Measurements from ENCODE around the gene APOA5. TPM values are rescaled to one million over a fixed set of nuclear protein-coding genes. Genes with fewer than 3 reads are reported as not detected.

The APOA5 gene
- not detected for total RNA-seq

DNA sequence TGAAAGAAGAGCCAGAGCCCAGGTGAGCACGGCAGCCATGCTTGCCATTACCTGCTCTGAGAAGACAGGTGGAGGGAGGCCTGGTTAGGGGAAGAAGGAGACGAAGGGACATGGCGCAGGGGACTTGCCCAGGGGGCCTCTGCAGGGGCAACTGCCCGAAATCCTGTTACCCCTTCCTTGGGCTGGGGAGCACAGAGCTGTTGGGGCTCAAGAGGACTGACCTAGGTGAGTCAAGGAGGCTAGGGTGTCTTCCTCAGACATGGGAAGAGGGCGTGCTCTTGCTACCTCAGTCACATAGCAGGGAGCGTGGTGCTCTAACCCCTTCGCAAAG, at the start of gene APOA5:
Gene APOA5, minus strand, starts transcription at position 67 of the 331 bp plus-strand sequence. Its CDS starts 19 bp downstream, at position 48.
- TF ChIP-seq, protein P1, sequence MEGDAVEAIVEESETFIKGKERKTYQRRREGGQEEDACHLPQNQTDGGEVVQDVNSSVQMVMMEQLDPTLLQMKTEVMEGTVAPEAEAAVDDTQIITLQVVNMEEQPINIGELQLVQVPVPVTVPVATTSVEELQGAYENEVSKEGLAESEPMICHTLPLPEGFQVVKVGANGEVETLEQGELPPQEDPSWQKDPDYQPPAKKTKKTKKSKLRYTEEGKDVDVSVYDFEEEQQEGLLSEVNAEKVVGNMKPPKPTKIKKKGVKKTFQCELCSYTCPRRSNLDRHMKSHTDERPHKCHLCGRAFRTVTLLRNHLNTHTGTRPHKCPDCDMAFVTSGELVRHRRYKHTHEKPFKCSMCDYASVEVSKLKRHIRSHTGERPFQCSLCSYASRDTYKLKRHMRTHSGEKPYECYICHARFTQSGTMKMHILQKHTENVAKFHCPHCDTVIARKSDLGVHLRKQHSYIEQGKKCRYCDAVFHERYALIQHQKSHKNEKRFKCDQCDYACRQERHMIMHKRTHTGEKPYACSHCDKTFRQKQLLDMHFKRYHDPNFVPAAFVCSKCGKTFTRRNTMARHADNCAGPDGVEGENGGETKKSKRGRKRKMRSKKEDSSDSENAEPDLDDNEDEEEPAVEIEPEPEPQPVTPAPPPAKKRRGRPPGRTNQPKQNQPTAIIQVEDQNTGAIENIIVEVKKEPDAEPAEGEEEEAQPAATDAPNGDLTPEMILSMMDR (IDR thresholded peaks at IDR 0.05; ENCODE audit: low read depth): no peak

DNA sequence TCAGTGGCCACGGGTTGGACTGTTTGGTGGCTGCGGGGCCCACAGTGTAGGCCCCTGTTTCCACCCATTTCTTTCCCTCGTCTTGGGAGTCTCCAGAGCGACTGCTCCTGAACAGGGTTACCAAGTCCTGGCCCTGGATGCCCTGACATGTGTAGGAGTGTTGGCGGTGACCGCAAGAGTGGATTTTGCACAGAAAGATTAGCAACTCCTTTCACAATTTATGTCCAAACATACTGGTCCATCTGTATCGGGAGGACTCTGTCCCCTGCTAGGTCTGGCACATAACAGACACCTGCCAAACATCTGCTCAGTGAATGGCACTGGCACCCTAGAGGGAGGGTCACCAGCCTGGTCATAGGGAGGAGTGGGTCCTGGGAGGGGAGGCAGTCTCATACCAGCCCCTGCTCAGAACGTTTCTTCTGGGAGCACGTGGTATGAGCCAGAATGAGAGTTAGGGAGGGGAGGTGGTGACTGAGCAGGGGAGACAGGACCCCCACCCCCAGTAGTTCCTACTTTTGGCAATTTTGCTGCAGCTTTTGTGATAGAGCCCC, 49.1 kb upstream of the APOA5 start:
- TF ChIP-seq, protein P1 (IDR thresholded peaks at IDR 0.05; ENCODE audit: low read depth): no peak

DNA sequence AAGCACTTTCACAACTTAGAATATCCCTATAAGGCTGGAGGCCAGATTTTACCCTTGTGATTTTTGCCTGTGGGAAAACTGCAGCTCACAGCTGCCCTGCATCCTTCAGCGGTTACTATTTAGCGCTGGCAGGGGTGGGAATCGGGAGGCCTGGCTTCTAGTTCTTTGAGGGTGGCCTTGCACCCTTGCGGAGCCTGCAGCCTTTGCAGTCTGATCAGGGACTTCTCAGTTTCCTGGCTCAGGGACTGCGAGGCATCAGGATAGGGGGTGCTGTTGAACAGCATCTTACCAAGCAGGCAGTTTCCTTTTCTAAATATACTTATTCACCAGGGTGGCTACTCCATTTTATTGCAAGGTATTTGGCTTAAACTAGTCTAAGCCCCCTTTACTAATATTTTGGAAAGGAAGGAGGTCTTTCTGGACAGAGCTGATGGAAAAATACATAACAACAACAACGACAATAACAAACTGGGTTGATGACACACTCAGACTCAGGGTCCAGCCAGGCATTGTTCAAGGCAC, 48.6 kb upstream of the APOA5 start:
- TF ChIP-seq, protein P1 (IDR thresholded peaks at IDR 0.05; ENCODE audit: low read depth): no peak

DNA sequence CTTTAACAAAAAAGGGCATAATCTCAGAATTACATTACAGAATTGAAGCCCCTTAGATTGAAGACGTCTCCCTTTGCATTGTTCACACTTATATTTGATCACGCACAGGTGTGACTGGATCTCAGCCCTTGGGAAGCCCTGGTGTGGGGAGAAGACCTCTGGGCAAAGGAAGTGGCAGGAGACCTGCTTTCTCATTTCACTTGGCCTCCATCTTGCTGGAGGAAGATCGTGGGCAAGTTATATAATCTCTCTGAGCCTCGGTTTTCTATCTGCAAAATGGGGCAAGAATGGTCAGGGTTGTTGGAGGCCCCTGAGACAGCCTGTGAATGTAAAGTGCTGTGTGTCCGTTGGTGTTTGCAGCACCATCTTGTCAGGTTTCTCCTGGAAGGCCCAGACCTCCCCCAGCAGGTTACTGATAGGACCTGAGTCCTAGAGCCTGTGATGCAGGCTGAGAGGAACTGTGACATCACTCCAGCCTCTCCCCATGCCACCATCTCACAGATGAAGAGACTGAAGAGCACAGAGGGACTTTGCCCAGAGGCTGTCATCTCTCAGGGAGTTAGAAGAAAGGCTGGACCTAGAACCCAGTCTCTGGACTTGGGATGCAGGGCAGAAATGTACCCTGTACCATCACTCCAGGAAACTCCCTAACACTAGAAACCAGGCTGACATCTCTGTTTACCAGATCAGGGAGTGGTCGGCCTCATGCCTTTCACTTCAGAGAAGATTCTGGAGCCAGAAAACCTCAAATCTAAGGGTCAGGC, 46.8 kb upstream of the APOA5 start:
- TF ChIP-seq, protein P1 (IDR thresholded peaks at IDR 0.05; ENCODE audit: low read depth): no peak

GRCh38 chr11:116837231-116838091, 45.8 kb upstream of the APOA5 start, which contains the start of gene APOA1:
APOA1 (minus strand) TSS chr11:116837622; CDS start chr11:116837387, 235 bp downstream.
- TF ChIP-seq, protein P1 (IDR thresholded peaks at IDR 0.05; ENCODE audit: low read depth): no peak

DNA sequence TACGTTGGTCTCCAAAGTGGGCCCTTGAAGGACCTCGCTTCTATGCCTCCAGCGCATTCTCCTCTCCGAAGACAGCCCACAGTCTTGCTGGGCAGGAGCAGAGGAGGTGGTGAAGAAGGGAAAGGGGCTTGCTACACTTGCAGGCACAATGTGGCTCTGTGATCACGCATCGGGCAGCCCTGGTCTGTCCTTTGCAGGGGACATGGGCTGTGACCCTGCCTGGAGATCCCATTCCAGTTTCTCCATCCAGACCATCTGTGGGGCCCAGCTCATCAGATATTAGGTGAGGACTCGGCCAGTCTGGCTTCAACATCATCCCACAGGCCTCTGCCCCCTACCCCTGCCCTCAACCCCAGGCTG, 44.9 kb upstream of the APOA5 start:
- TF ChIP-seq, protein P1 (IDR thresholded peaks at IDR 0.05; ENCODE audit: low read depth): no peak
